IMR-90 (cell line): ENCODE measurements around the gene GTPBP8. TPM values are rescaled to one million over a fixed set of nuclear protein-coding genes. Genes with fewer than 3 reads are reported as not detected.

ENCODE experiments used
- ATAC-seq: fragments of 200-7000 bp; cut with Tn5 transposase; 2 replicates; pipeline ENCODE4 v1.9.1; 2020; ENCODE audit warnings: low read depth, mild to moderate bottlenecking, moderate library complexity
- BruUV-seq: library from RNA; stranded (reverse); fragments of 400-500 nt; replicated peaks from 2 replicates; lab custom pipeline; 2021; lab: Mats Ljungman, UMichigan
- CTCF ChIA-PET: fragments of 300-600 bp; formaldehyde crosslinking; extraction: SDS; loops from one replicate; lab custom pipeline; 2021; ENCODE audit warnings: antibody characterized with exemption; lab: Yijun Ruan, JAX
- POLR2A ChIA-PET: fragments of 300-600 bp; sonication (Branson Sonifier 250); formaldehyde crosslinking; loops from one replicate; lab custom pipeline; 2022; ENCODE audit warnings: antibody characterized with exemption; ENCODE audit not compliant: unreplicated experiment; lab: Charles Lee
- DNase-seq: peaks from one replicate; pipeline ENCODE4 v3.0.0; 2013
- H2AFZ ChIP-seq: replicated peaks from 2 replicates; pipeline ENCODE3; 2013; ENCODE audit warnings: low read length, mild to moderate bottlenecking; ENCODE audit not compliant: poor library complexity
- H2AK5ac ChIP-seq: 2 replicates; pipeline ENCODE4 v1.6.1; 2013; ENCODE audit warnings: low read depth, low read length, inconsistent platforms
- H2AK9ac ChIP-seq: replicated peaks from 2 replicates; pipeline ENCODE3; 2013; ENCODE audit warnings: mild to moderate bottlenecking, low read depth, low read length, moderate library complexity; ENCODE audit not compliant: poor library complexity
- H2BK120ac ChIP-seq: 2 replicates; pipeline ENCODE4 v1.6.1; 2013; ENCODE audit warnings: low read depth, low read length, inconsistent platforms
- H2BK15ac ChIP-seq: 3 replicates; pipeline ENCODE4 v1.6.1; 2013; ENCODE audit warnings: low read depth, low read length, inconsistent platforms
- H2BK20ac ChIP-seq: 2 replicates; pipeline ENCODE4 v1.6.1; 2013; ENCODE audit warnings: low read depth, mild to moderate bottlenecking, inconsistent platforms, low read length, moderate library complexity
- H2BK5ac ChIP-seq: 2 replicates; pipeline ENCODE4 v1.6.1; 2013; ENCODE audit warnings: mild to moderate bottlenecking, low read depth, low read length, inconsistent platforms; ENCODE audit not compliant: poor library complexity, severe bottlenecking
- H3K14ac ChIP-seq: replicated peaks from 2 replicates; pipeline ENCODE4 v1.6.1; 2013; ENCODE audit warnings: low read depth, low read length, inconsistent platforms
- H3K18ac ChIP-seq: 2 replicates; pipeline ENCODE4 v1.6.1; 2013; ENCODE audit warnings: low read depth, low read length, control low read depth
- H3K23ac ChIP-seq: 2 replicates; pipeline ENCODE4 v1.6.1; 2013; ENCODE audit warnings: low read depth, low read length, inconsistent platforms
- H3K27ac ChIP-seq: 2 replicates; pipeline ENCODE4 v1.5.1; 2013; ENCODE audit warnings: mild to moderate bottlenecking, control low read depth, low read length; ENCODE audit not compliant: insufficient read depth
- H3K27me3 ChIP-seq: 2 replicates; pipeline ENCODE4 v1.6.1; 2013; ENCODE audit warnings: low read length; ENCODE audit not compliant: control insufficient read depth, insufficient read depth
- H3K36me3 ChIP-seq: 2 replicates; pipeline ENCODE4 v1.6.1; 2013; ENCODE audit warnings: low read length, mixed read lengths; ENCODE audit not compliant: control insufficient read depth, insufficient read depth
- H3K4ac ChIP-seq: 2 replicates; pipeline ENCODE4 v1.6.1; 2013; ENCODE audit warnings: low read depth, low read length, inconsistent platforms
- H3K4me1 ChIP-seq: 2 replicates; pipeline ENCODE4 v1.6.1; 2013; ENCODE audit warnings: low read length, mixed read lengths; ENCODE audit not compliant: control insufficient read depth, insufficient read depth
- H3K4me2 ChIP-seq: 2 replicates; pipeline ENCODE4 v1.6.1; 2013; ENCODE audit warnings: low read depth, mild to moderate bottlenecking, control low read depth, low read length, moderate library complexity
- H3K4me3 ChIP-seq: 2 replicates; pipeline ENCODE4 v1.5.1; 2013; ENCODE audit warnings: low read depth, mild to moderate bottlenecking, control low read depth, low read length, moderate library complexity; ENCODE audit not compliant: insufficient read depth
- H3K56ac ChIP-seq: 2 replicates; pipeline ENCODE4 v1.6.1; 2013; ENCODE audit warnings: low read length, inconsistent platforms; ENCODE audit not compliant: insufficient read depth; ENCODE audit errors: extremely low read depth
- H3K79me1 ChIP-seq, 2 experiments: 2 replicates each; pipeline ENCODE4 v1.6.1; 2013; ENCODE audit warnings: low read length in 2 of 2, inconsistent platforms in 1 of 2, low read depth in 1 of 2
- H3K9ac ChIP-seq: 2 replicates; pipeline ENCODE4 v1.6.1; 2013; ENCODE audit warnings: low read depth, low read length, control low read depth
- H3K9me1 ChIP-seq: 2 replicates; pipeline ENCODE4 v1.6.1; 2013; ENCODE audit warnings: low read length, inconsistent platforms; ENCODE audit not compliant: insufficient read depth
- H3K9me3 ChIP-seq: 2 replicates; pipeline ENCODE4 v1.6.1; 2013; ENCODE audit warnings: low read length; ENCODE audit not compliant: control insufficient read depth, insufficient read depth
- H4K20me1 ChIP-seq: 2 replicates; pipeline ENCODE4 v1.6.1; 2013; ENCODE audit warnings: low read length, inconsistent platforms; ENCODE audit not compliant: insufficient read depth
- H4K5ac ChIP-seq: 2 replicates; pipeline ENCODE4 v1.6.1; 2013; ENCODE audit warnings: mild to moderate bottlenecking, low read depth, low read length, control low read depth
- H4K8ac ChIP-seq, 2 experiments: 2 replicates each; pipeline ENCODE4 v1.6.1; 2013; ENCODE audit warnings: low read depth in 2 of 2, low read length in 2 of 2, control low read depth in 1 of 2, inconsistent platforms in 1 of 2
- H4K91ac ChIP-seq: 2 replicates; pipeline ENCODE4 v1.6.1; 2013; ENCODE audit warnings: low read depth, low read length, inconsistent platforms; ENCODE audit not compliant: insufficient read depth
- BHLHE40 ChIP-seq: fragments of 150-350 bp; IDR thresholded peaks from 2 replicates; pipeline ENCODE4 v1.6.1; 2016; ENCODE audit warnings: mild to moderate bottlenecking, low read depth, low read length
- CEBPB ChIP-seq: IDR thresholded peaks from 2 replicates; pipeline ENCODE4 v1.6.1; 2012; ENCODE audit warnings: low read depth, low read length, improper control_type of control experiment
- CHD1 ChIP-seq: IDR thresholded peaks from 2 replicates; pipeline ENCODE4 v1.6.1; 2012; ENCODE audit warnings: low read depth, low read length, improper control_type of control experiment
- FOS ChIP-seq: fragments of 150-350 bp; IDR thresholded peaks from 2 replicates; pipeline ENCODE4 v1.6.1; 2016; ENCODE audit warnings: low read depth, low read length
- MAFK ChIP-seq: IDR thresholded peaks from 2 replicates; pipeline ENCODE4 v1.6.1; 2012; ENCODE audit warnings: low read depth, low read length, improper control_type of control experiment
- MAZ ChIP-seq: IDR thresholded peaks from 2 replicates; pipeline ENCODE4 v1.6.1; 2012; ENCODE audit warnings: low read depth, mild to moderate bottlenecking, low read length, improper control_type of control experiment, moderate library complexity, borderline replicate concordance
- MXI1 ChIP-seq: IDR thresholded peaks from 2 replicates; pipeline ENCODE4 v1.6.1; 2012; ENCODE audit warnings: low read depth, mild to moderate bottlenecking, low read length, moderate library complexity, borderline replicate concordance
- NFE2L2 ChIP-seq: fragments of 150-350 bp; IDR thresholded peaks from 2 replicates; pipeline ENCODE4 v1.6.1; 2016; ENCODE audit warnings: low read depth, mild to moderate bottlenecking, low read length
- POLR2A ChIP-seq: IDR thresholded peaks from 2 replicates; pipeline ENCODE4 v1.6.1; 2012; ENCODE audit warnings: mild to moderate bottlenecking, low read depth, low read length
- RAD21 ChIP-seq: IDR thresholded peaks from 2 replicates; pipeline ENCODE4 v1.6.1; 2012; ENCODE audit warnings: low read length, improper control_type of control experiment
- RCOR1 ChIP-seq: IDR thresholded peaks from 2 replicates; pipeline ENCODE4 v1.6.1; 2012; ENCODE audit warnings: mild to moderate bottlenecking, low read length, improper control_type of control experiment; ENCODE audit not compliant: insufficient replicate concordance
- RFX5 ChIP-seq: IDR thresholded peaks from 2 replicates; pipeline ENCODE4 v1.8.0; 2012; ENCODE audit warnings: low read depth, mild to moderate bottlenecking, low read length, moderate library complexity
- SMC3 ChIP-seq: fragments of 150-350 bp; IDR thresholded peaks from 2 replicates; pipeline ENCODE4 v1.6.1; 2016; ENCODE audit warnings: low read depth, mild to moderate bottlenecking, antibody characterized with exemption, low read length, moderate library complexity
- WGBS, 2 experiments: methylation state at CpG; one replicate each; pipeline versions ENCODE4 v1.1.5 to v1.1.7; 2013; ENCODE audit warnings: missing lambda C conversion rate in 2 of 2; ENCODE audit not compliant: insufficient read length in 1 of 2; ENCODE audit errors: extremely low coverage in 2 of 2; 5-methylcytosine and 5-hydroxymethylcytosine counted together
- dilution Hi-C: fragments of 300-500 bp; cut with HindIII; formaldehyde crosslinking; loops from one replicate; pipeline ENCODE4 v1.14.3; 2018; ENCODE audit warnings: low sequenced_read_pairs; ENCODE audit not compliant: unreplicated experiment
- in situ Hi-C: fragments of 300-500 bp; cut with MboI; formaldehyde crosslinking; loops from 3 replicates; pipeline ENCODE4 v1.14.3; 2019; ENCODE audit warnings: low sequenced_read_pairs, inconsistent platforms, mixed read lengths
- intact Hi-C: fragments of 100-400 bp; cut with micrococcal nuclease; formaldehyde crosslinking; loops from 2 replicates; pipeline ENCODE4 v1.10.0; 2022
- polyA plus RNA-seq, 3 experiments: library from polyadenylated mRNA; depleted of rRNA; stranded (reverse); fragments of >200 nt; gene quantifications; 2 replicates each; pipeline ENCODE4 v1.2.3, GENCODE V29; 2012; ENCODE audit warnings: low replicate concordance in 1 of 3
- total RNA-seq: library from RNA; depleted of rRNA; stranded (reverse); fragments of >200 nt; gene quantifications from 2 replicates; pipeline ENCODE4 v1.2.3, GENCODE V29; 2012
- TF ChIP-seq, protein P1 (sequence below): conservative IDR thresholded peaks from 2 replicates; pipeline ENCODE4 v1.5.1; 2012; ENCODE audit warnings: mild to moderate bottlenecking, low read depth, low read length, improper control_type of control experiment
- TF ChIP-seq, protein P2 (sequence below): fragments of 150-350 bp; IDR thresholded peaks from 2 replicates; pipeline ENCODE4 v1.6.1; 2016; ENCODE audit warnings: low read depth, mild to moderate bottlenecking, low read length, moderate library complexity, borderline replicate concordance
- TF ChIP-seq, protein P3 (sequence below): fragments of 150-350 bp; IDR thresholded peaks from 2 replicates; pipeline ENCODE4 v1.6.1; 2017; ENCODE audit warnings: mild to moderate bottlenecking, antibody characterized with exemption, low read length, low read depth

Gene GTPBP8
- total and polyA plus RNA-seq, 2 of the 4 experiments (the other 2 are of a cell fraction) = 15.4 to 23.9 TPM

DNA sequence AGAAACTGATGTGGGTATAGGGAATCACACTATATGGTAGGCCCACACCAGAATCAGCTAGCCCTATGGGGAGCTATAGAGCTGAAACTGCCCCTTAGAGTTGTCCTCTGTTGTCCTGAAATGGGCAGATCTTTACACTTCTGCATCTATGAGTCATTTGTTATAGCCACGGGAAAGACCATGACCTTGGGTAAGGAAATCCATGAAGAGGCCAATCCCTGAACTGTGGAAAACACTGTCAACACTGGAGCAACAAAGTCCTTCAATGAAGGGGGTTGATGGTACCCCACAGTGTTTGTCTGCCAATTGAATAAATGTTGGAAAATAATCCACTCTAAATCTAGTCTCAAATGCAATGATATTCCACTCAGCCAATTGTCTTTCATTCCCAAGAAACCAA is 10.7 kb upstream of the GTPBP8 start:
- Histone ChIP-seq H3K14ac (no peak overlapping the region), H3K79me1 (no peaks in the 10 kb centered on the region), H2BK120ac (no peak overlapping the region), H3K36me3 (no peaks in the 10 kb centered on the region), H3K4me2 (no peak overlapping the region), H3K56ac (no peak overlapping the region), H3K18ac (no peak overlapping the region), H2BK15ac (no peak overlapping the region), H2BK20ac (no peak overlapping the region), H2BK5ac (no peak overlapping the region), H2AK5ac (no peak overlapping the region), H2AK9ac (no peak overlapping the region), H4K8ac (no peak overlapping the region), H3K4me1 (peaks cover 8% of the 10 kb centered on the region), H2AFZ (no peak overlapping the region), H3K9me1 (peaks cover 4% of the 10 kb centered on the region; the same call in 1 of the 2 replicates), H4K20me1 (no peaks in the 10 kb centered on the region), H4K91ac (no peak overlapping the region), H4K5ac (no peak overlapping the region; the same call in 1 of the 2 replicates), H3K27ac (no peak overlapping the region), H3K4me3 (no peak overlapping the region), H3K9me3 (no peaks in the 10 kb centered on the region), H3K9ac (no peak overlapping the region), H3K23ac (no peak overlapping the region), H3K4ac (no peak overlapping the region), H3K27me3 (no peaks in the 10 kb centered on the region)
- in situ Hi-C loops (loop anchor here (10.0 to 25.0 kb wide), 3 partner anchors 245 to 668 kb away; no protein-coding TSS in a partner anchor), dilution Hi-C loops (loop anchor here (25.0 kb wide), 1 partner anchor 393 kb away; no protein-coding TSS in a partner anchor), intact Hi-C loops (loop anchor here (1.0 kb wide), 1 partner anchor 398 kb away; no protein-coding TSS in a partner anchor)
- ATAC-seq (peak; percentile 35; the same call in 1 of the 2 replicates), DNase-seq (peak; percentile 11)
- ChIA-PET CTCF (interaction anchor here (1.1 to 2.0 kb wide), 3 partner anchors 31 to 338 kb away, joined by 3 to 11 read pairs (median 4); no protein-coding TSS in a partner anchor), POLR2A (no interaction called here)
- no CpG with 5 or more reads among the region's 1 CpG for WGBS, 2 experiments
- BruUV-seq = no TSS peak
- no peak for TF ChIP-seq RCOR1
- no peak for TF ChIP-seq BHLHE40
- TF ChIP-seq MXI1 = no peak
- no peak for TF ChIP-seq SMC3
- TF ChIP-seq, protein P1, sequence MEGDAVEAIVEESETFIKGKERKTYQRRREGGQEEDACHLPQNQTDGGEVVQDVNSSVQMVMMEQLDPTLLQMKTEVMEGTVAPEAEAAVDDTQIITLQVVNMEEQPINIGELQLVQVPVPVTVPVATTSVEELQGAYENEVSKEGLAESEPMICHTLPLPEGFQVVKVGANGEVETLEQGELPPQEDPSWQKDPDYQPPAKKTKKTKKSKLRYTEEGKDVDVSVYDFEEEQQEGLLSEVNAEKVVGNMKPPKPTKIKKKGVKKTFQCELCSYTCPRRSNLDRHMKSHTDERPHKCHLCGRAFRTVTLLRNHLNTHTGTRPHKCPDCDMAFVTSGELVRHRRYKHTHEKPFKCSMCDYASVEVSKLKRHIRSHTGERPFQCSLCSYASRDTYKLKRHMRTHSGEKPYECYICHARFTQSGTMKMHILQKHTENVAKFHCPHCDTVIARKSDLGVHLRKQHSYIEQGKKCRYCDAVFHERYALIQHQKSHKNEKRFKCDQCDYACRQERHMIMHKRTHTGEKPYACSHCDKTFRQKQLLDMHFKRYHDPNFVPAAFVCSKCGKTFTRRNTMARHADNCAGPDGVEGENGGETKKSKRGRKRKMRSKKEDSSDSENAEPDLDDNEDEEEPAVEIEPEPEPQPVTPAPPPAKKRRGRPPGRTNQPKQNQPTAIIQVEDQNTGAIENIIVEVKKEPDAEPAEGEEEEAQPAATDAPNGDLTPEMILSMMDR = no peak
- TF ChIP-seq POLR2A = no peak
- no peak for TF ChIP-seq CHD1
- TF ChIP-seq RAD21 = no peak
- TF ChIP-seq, protein P2, sequence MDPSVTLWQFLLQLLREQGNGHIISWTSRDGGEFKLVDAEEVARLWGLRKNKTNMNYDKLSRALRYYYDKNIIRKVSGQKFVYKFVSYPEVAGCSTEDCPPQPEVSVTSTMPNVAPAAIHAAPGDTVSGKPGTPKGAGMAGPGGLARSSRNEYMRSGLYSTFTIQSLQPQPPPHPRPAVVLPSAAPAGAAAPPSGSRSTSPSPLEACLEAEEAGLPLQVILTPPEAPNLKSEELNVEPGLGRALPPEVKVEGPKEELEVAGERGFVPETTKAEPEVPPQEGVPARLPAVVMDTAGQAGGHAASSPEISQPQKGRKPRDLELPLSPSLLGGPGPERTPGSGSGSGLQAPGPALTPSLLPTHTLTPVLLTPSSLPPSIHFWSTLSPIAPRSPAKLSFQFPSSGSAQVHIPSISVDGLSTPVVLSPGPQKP = no peak
- no peak for TF ChIP-seq MAFK
- no peak for TF ChIP-seq CEBPB
- no peak for TF ChIP-seq FOS
- TF ChIP-seq, protein P3, sequence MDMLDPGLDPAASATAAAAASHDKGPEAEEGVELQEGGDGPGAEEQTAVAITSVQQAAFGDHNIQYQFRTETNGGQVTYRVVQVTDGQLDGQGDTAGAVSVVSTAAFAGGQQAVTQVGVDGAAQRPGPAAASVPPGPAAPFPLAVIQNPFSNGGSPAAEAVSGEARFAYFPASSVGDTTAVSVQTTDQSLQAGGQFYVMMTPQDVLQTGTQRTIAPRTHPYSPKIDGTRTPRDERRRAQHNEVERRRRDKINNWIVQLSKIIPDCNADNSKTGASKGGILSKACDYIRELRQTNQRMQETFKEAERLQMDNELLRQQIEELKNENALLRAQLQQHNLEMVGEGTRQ = no peak
- no peak for TF ChIP-seq RFX5
- no peak for TF ChIP-seq NFE2L2
- no peak for TF ChIP-seq MAZ
